ENCODE measurements around the gene CRHR2. TPM values are rescaled to one million over a fixed set of nuclear protein-coding genes. Genes with fewer than 3 reads are reported as not detected.

Gene CRHR2
- polyA plus RNA-seq (2011; rRNA removed) (not detected in 2 replicates), polyA plus RNA-seq (2017; fragmentation: RNase III; extraction: RNeasy Plus Mini Kit Qiagen cat#74134 plus additional on column Dnase treatment) (not detected in 3 replicates), polyA minus RNA-seq (2011; rRNA and poly(A)+ RNA removed) (not detected in 2 replicates)
- polyA plus RNA-seq (2012; cell fraction: cytosol; rRNA removed): not detected in 2 replicates
- polyA plus RNA-seq (2012; cell fraction: nucleus; rRNA removed): not detected in 2 replicates

- FAIRE-seq (no peak), DNase-seq (ENCODE audit: low read depth in 1 of 2, low spot score in 1 of 2) (peak in 1 of 2 experiments; percentile 20), ATAC-seq (peak; percentile 52 to 83)
- Histone ChIP-seq H3K9me3 (no peaks in the 10 kb centered on the region), H3K4me1 (peaks cover 12% of the 10 kb centered on the region; the same call in 2 of the 3 replicates), H3K27ac (peak within 1 kb of the TSS in 1 of 2 experiments; percentile 14; a peak in 2 of 6 replicates), H3K4me3 (peak within 1 kb of the TSS; percentile 55), H3K4me2 (peak within 1 kb of the TSS; percentile 100)
- TF ChIP-seq HOXB13 (CRISPR knock-in tag; IDR thresholded peaks at IDR 0.05; ENCODE audit: low read depth): no peak
- TF ChIP-seq ZNF302 (CRISPR knock-in tag; IDR thresholded peaks at IDR 0.05): no peak
- TF ChIP-seq NPAS2 (CRISPR knock-in tag; IDR thresholded peaks at IDR 0.05; ENCODE audit: borderline replicate concordance): no peak
- peak; percentile 29; the same call in 1 of the 2 replicates for TF ChIP-seq MAX (IDR thresholded peaks at IDR 0.05)
- TF ChIP-seq CTCF (IDR thresholded peaks at IDR 0.05): 0 out of 3 replicates have a peak, but pooled peaks have one; percentile 8
- TF ChIP-seq BHLHE40 (IDR thresholded peaks at IDR 0.05; ENCODE audit: low read depth, low read length): no peak
- ChIA-PET POLR2A (no interaction called here), CTCF (interaction anchor here (0.6 to 3.6 kb wide), 12 partner anchors 9 to 70 kb away, joined by 3 to 19 read pairs (median 3); partner anchors contain the start of gene INMT)
- WGBS (ENCODE audit: missing lambda C conversion rate): 35% methylated on average over 19 of the region's 67 CpGs
Measured at GRCh38 chr7:30682212-30683083, at the start of gene CRHR2. Gene CRHR2, minus strand, starts transcription at chr7:30682456. Its CDS starts 176 bp downstream, at chr7:30682280.

GRCh38 chr7:30731581-30731980, 49.3 kb upstream of the CRHR2 start:
- TF ChIP-seq RARB (CRISPR knock-in tag; IDR thresholded peaks at IDR 0.05) (no peak), FOSB (CRISPR knock-in tag; IDR thresholded peaks at IDR 0.05) (no peak), MAX (IDR thresholded peaks at IDR 0.05) (no peak), CTCF (IDR thresholded peaks at IDR 0.05) (no peak)
- ATAC-seq (no peak), DNase-seq (ENCODE audit: low read depth in 1 of 2, low spot score in 1 of 2) (no peak), FAIRE-seq (no peak)
- H3K4me2 ChIP-seq: no peak overlapping the region
- CTCF ChIA-PET: interaction anchor here (0.7 to 2.7 kb wide), 3 partner anchors 9 to 14 kb away, joined by 3 to 31 read pairs (median 8); no protein-coding TSS in a partner anchor
- 0 out of 3 replicates have a peak, but pooled peaks cover 4% of the 10 kb centered on the region for H3K9me3 ChIP-seq
- POLR2A ChIA-PET: no interaction called here
- H3K4me3 ChIP-seq: no peak overlapping the region
- no peak overlapping the region for H3K27ac ChIP-seq
- peaks cover 6% of the 10 kb centered on the region; the same call in 2 of the 3 replicates for H3K4me1 ChIP-seq
- WGBS (ENCODE audit: missing lambda C conversion rate): 72% methylated on average over 11 of the region's 11 CpGs

- 54% methylated on average over 4 of the region's 4 CpGs for WGBS (ENCODE audit: missing lambda C conversion rate)
- no peak overlapping the region for H3K4me3 ChIP-seq
- TF ChIP-seq CHD2 (IDR thresholded peaks at IDR 0.05; ENCODE audit: low read length, partially characterized antibody): no peak
- TF ChIP-seq JUNB (IDR thresholded peaks at IDR 0.05): no peak
- TF ChIP-seq HOXB13 (CRISPR knock-in tag; IDR thresholded peaks at IDR 0.05; ENCODE audit: low read depth): no peak
- TF ChIP-seq HOXB5 (CRISPR knock-in tag; IDR thresholded peaks at IDR 0.05): no peak
- no peak for TF ChIP-seq KDM1A (IDR thresholded peaks at IDR 0.05; ENCODE audit: low read depth)
- no peak for TF ChIP-seq RCOR1 (IDR thresholded peaks at IDR 0.05; ENCODE audit: low read depth, low read length)
- TF ChIP-seq ZNF302 (CRISPR knock-in tag; IDR thresholded peaks at IDR 0.05): no peak
- TF ChIP-seq RNF2 (IDR thresholded peaks at IDR 0.05; ENCODE audit: borderline replicate concordance, low read depth): no peak
- TF ChIP-seq EHF (CRISPR knock-in tag; IDR thresholded peaks at IDR 0.05): no peak
- no peak for TF ChIP-seq RAD21 (conservative IDR thresholded peaks at IDR 0.05 in 1 of 2, IDR thresholded peaks at IDR 0.05 in 1 of 2)
- H3K9me3 ChIP-seq: 0 out of 3 replicates have a peak, but pooled peaks cover 4% of the 10 kb centered on the region
- no peak overlapping the region for H3K27ac ChIP-seq
- no peak for ATAC-seq
- CTCF ChIA-PET: interaction anchor here (2.3 to 2.7 kb wide), 2 partner anchors 9 to 14 kb away, joined by 8 to 31 read pairs; no protein-coding TSS in a partner anchor
- peaks cover 6% of the 10 kb centered on the region; the same call in 2 of the 3 replicates for H3K4me1 ChIP-seq
- no peak for DNase-seq (ENCODE audit: low read depth in 1 of 2, low spot score in 1 of 2)
- H3K4me2 ChIP-seq: no peak overlapping the region
- POLR2A ChIA-PET: no interaction called here
- no peak for FAIRE-seq
Measured at GRCh38 chr7:30730996-30731395, 48.7 kb upstream of the CRHR2 start.

Measured in A549 (cell line).